GM18526 (cell line): Measurements from ENCODE around the gene ALX1.

Source experiments
- POLR2A ChIP-seq: IDR thresholded peaks from 3 replicates; pipeline ENCODE4 v1.6.1; 2011; ENCODE audit not compliant: insufficient read length; ENCODE audit errors: extremely low read depth

Gene ALX1

DNA sequence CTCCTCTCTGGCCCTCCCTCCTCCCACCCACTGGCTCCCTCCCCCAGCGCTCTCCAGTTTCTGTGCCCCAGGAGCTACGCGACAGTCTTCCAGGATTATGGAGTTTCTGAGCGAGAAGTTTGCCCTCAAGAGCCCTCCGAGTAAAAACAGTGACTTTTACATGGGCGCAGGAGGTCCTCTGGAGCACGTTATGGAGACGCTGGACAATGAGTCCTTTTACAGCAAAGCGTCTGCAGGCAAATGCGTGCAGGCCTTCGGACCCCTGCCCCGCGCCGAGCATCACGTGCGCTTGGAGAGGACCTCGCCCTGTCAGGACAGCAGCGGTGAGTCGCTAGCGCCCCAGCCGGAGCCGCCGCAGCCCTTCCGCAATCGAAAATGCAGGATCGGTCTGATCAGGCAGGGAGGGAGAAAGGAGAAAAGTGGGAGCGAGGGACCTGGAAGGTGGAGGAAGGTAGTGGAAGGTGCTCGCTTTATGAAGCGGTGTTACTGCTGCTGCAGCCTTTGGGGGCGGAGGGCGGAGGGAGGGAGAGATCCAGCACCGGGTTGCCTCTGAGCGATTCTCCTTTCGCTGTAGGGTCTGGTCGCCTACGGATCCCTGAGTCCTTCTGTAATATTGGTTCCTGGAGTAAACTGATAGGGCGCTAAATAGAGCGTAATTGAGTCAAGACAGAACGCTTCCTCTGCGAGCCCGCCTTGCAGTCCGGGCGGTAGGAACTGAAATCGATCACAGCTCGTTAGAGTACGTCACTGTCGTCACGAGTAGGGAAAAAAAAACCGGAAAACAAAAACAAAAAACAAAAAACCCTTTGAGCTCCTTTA is at the start of gene ALX1:
Gene ALX1 (plus strand): TSS at position 56 of the 819 bp plus-strand sequence. CDS start 42 bp downstream, at position 98.
- TF ChIP-seq POLR2A, result no peak

DNA sequence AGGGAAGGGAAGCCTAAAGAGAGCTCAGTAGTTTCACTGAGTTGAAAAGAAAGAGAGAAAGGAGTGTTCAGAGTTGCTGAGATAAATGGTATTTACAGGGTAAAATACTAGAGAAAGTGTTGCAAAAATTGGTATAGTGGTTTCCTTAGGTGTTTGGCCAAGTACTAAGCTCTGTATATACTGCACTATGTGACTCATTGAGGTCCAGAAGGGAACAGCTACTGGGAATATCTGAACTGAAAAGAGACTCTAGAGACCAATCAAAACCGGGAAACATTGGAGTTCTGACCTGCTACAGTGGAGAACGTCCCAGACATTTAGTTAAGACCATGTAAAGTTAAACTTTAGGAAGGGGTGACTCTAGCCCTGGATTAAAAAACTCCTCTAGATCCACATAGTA is 42.7 kb upstream of the ALX1 start:
- no peak for TF ChIP-seq POLR2A

DNA sequence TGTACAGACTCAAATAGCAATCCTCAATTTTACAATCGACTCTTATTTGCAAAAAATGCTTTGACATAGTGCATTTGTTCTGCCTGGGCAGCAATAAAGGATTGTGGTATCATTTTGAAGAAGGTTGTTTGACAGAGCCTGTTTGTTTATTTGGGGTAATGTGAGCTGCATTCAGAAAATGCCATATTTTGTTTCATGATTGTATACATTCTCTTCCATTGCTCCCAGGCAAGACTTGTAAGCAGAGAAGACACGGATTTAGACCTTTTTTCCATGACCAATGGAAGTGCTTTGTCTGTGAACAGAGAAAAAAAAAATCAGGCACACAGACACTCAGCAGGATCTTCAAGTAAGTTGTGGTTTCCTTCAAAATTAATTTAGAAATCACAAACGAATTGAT is 35.5 kb upstream of the ALX1 start:
- TF ChIP-seq POLR2A, result no peak

DNA sequence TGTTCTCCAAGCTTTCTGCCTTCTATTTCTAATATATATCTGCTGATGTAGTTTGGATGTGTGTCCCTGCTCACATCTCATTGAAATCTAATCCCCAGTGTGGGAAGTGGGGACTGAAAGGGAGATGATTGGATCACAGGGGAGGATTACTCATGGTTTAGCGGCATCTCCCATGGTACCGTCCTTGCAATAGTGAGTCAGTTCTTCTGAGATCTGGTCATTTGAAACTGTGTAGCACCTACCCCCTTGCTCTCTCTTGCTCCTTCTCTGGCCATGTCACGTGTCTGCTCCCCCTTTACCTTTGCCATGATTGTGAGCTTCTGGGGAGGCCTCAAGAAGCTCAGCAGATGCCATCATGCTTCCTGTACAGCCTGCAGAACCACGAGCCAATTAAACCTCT is 26.2 kb upstream of the ALX1 start:
- no peak for TF ChIP-seq POLR2A

DNA sequence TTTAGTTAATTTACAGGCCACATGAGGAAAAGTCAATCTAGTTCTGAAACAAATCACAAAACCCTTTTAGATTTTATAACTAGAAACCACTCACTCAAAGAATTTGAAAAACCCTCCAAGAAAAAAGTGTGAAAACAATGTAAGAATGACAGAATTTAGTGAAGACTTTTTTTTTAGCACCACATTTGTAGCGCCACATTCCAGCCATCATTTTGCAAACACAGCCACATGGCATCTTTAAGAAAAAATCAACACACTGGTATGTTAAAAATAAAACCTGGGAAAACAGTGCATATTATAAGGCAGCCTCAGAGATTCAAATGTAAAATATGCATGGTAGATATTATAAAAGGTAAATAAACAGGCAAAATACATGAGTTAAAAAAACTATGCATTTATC is 22.3 kb upstream of the ALX1 start:
- no peak for TF ChIP-seq POLR2A

DNA sequence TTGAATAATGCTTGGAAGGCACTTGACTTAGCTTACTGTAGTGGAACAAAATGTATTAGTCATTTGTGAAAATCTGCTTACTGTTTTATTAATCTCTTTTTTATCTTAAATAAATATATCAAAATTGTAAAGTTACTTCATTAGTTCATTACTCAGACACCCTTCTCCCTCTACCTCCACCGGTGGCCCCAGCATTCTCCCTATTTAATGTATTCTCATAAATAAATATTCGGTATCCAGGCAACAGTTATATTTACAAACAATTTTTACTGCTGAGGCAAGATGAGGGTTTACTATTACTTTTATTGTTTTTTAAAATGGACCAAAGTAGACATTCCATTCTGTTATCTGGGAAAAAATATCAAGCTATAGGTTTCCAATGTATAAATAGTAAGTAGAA is 19.6 kb upstream of the ALX1 start:
- no peak for TF ChIP-seq POLR2A

DNA sequence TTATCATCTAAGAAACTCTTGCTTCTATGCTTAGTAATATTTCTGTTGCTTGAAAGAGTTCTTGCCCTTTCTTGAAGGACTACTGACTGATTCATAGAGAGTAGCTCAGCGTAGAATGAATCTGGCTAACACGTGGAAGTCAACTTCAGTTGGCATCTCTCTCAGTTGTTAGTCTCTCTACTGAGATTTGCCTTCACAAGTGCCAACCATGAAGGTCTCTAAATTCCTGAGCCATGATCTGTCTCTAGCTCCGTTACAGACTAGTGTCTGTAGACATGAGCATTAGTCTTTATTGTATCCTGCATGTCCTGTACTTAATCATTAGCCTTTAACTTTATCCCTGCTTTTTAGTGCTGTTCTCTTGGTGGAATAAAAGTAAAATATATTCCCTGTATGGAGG is 19.1 kb upstream of the ALX1 start:
- no peak for TF ChIP-seq POLR2A

DNA sequence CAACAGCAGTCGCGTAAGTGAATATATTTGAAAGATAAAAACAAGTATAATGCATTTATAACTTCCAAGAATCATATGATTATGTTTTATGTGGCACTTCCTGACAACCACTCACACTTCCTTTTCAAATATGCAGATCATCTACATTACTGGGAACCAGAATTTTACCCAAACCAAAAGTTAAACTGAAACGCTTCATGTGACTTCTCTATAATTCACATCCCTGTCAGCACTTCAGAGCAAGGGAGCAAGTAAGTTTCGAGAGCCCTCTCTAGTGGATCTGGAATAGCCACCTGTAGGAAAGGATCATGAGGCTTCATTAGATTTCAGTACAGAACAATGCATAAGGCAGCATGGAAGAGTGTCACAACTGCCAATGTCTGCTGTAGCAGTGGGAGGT is 13.7 kb upstream of the ALX1 start:
- TF ChIP-seq POLR2A, result no peak

DNA sequence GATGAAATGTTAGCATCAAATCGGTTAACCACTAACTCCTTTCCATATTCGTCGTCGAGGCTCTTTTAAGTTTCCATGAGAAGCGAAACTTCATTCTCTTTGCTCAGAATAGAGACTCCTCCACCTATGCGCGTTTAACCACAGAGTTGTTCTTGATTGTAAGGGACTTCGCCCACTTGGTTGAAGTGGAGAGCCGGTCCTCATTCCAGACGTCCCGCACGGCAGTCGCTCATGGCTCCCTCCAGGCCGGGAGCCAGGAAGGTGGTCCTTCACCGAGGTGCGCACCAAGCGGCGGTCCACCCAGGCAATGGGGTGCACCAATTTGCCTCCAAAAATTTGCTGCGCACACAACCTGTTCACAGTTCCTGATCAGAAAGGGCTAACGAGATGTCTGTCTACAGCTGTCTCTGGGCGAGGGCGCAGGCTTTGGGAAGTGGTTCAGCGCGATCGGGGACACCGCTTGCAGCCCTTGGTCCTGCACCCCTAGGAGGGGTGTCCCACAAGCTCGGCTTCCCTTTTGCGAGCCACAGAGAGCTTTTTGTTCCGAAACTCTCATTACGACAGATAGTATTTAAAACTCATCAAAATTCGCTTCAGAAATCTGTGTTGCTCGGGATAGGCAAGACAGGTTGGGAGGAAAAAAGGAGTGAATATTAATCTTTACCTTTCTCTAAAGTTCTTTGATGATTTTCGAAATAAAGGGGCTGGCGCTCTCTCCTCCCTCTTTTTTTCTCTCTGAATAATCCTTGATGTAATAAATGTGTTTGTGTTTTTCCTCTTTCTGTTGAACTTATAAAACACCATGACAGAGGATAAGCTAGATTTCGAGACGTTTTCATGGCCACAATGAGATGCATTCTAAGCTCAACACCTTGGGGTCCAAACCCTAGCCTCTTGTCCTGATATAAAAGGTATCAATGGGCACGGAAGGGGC is 6.4 kb upstream of the ALX1 start:
- no peak for TF ChIP-seq POLR2A

DNA sequence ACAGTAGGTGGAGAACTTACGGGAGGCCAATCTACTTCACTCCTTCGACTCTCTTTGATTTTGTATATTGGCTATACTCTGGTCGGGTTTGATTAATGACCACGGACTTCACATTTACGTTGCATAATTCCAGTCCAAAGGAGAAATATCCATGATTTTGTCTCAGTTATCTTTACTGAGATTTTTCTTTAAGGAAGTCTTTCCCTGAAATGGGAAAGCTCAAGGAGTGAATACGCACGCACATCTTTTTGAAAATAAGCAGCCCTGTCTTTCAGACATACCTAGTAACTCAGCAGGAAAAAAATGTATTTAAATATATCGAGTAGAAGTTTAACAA is 5.7 kb upstream of the ALX1 start:
- no peak for TF ChIP-seq POLR2A

DNA sequence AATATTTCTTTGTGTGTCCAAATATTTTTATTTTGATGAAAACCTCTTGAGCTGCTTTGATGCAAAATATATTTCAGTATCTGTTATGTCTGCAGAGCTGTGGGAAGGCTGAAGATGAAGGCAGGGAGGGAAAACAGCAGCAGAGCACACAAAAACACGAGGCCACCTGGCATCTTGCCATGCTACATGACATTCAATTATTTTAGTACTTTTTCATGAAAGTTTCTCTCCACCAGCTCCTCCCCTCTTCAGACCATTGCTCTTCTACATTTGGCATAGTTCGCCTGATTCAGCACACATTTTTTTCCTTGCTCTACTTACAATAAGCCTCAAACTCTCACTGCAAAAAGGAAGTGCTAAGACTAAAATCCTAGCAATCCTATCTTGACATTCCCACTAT is 4.6 kb upstream of the ALX1 start:
- no peak for TF ChIP-seq POLR2A

DNA sequence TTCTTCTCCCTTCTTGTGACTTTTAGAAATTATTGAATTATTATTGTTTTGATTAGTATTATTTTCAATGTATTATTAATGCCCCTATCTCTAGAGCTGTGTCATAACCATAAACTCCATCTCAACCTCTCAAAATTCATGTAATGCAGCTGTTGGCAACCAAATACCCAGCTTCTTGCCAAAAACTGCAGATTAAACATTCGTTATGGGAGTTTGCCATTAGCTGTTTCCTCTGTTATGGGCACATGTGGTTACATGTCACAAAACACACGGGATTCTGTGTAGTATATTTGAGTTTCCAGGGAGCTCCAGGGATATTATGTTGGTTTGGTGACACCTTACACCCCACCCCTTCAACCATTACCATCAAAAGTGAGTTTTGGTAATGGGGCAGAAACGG is 2.8 kb upstream of the ALX1 start:
- TF ChIP-seq POLR2A, result no peak

DNA sequence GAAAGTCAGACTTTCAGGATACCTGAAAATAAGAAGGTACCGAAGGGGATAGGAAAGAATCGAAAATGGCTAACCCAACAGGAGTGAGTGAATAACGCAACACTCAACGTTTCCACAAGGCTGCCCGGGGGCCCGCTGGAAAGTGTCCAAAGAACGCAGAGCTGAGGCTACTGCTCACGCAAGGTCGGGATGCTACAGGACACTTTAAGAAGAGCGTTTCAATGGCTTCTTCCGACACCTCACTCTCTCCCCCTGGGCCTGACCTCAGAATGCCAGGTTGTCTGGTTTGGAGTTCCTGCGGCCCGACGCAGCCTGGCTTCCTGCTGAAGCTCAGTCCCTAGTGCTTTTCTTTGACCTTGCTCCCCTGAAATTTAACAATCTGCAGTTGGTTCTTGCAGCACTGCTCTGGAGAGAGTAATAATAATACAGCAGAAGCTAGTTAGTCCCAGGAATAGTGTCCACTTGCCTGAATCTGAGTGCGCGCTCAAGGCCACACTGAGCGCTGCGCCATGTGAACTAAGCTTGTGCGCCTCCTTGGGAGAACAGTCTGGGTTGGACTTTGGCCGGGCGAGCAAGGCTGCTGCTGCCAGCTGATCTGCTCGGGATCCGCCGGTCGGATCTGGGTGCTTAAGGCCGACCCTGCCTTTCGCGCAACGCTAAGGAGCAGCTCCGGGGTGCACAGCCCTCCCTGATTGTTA is 2.0 kb upstream of the ALX1 start:
- no peak for TF ChIP-seq POLR2A

DNA sequence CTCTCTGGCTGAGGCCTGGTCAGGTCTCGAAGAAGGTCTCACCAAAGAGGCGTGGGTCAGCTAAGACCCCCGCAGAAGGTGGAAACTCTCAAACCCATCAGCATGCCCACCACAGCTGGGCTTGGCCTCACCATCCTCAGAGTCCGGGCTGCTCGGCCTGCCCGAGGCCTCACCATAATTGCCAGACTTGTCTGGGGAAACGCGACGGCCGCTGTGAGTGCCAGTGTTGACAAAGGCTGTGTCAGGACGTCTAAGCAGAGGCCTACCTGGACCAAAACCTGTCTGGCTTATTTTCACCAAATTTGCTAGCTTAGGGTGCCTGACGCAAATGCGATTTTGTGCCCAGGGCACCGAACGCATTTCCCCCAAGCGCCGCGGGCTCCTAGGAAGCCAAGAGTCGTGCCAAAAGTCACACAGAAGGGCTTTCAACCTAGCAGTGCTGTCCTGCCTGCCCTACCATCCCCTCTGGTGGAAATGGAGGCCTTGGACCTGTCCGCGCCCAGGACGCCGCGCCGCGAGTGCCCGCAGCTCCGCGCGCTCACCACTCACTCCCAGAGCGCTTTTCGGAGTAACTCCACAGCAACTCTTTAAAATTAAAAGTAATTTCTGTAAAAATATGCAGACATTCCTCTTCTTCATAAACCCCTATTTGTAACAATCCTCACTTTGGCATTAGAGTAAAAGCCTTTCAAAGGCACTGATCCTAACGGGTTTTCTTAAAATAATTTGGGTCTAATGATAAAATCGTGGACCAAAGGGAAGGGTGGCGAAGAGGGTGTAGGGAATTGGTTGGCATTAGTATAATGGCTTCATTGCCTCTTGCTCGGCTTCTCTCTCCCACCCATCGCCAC is 1.2 kb upstream of the ALX1 start:
- TF ChIP-seq POLR2A, result no peak
